ENCODE data around the gene LAMB4.
"Not testable (repeated sequence)": the region's sequence is repeated elsewhere in the genome, so short reads cannot be mapped to it uniquely, and the experiment has no call there.

DNA sequence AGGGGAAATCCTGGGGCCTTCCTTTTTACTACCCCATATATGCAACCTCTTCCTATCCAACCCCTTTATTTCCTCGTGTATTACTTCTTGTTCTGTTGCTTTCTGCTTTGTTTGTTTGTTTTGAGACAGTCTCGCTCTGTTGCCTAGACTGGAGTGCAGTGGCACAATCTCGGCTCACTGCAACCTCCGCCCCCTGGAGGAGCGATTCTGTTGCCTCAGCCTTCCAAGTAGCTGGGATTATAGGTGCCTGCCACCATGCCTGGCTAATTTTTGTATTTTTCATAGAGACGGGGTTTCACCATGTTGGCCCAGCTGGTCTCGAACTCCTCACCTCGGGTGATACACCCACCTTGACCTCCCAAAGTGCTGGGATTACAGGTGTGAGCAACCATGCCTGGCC, 96.9 kb downstream of the LAMB4 start:
- TF ChIP-seq POLR2AphosphoS5 (IDR thresholded peaks at IDR 0.05): not testable (repeated sequence)
- TF ChIP-seq, protein P1, sequence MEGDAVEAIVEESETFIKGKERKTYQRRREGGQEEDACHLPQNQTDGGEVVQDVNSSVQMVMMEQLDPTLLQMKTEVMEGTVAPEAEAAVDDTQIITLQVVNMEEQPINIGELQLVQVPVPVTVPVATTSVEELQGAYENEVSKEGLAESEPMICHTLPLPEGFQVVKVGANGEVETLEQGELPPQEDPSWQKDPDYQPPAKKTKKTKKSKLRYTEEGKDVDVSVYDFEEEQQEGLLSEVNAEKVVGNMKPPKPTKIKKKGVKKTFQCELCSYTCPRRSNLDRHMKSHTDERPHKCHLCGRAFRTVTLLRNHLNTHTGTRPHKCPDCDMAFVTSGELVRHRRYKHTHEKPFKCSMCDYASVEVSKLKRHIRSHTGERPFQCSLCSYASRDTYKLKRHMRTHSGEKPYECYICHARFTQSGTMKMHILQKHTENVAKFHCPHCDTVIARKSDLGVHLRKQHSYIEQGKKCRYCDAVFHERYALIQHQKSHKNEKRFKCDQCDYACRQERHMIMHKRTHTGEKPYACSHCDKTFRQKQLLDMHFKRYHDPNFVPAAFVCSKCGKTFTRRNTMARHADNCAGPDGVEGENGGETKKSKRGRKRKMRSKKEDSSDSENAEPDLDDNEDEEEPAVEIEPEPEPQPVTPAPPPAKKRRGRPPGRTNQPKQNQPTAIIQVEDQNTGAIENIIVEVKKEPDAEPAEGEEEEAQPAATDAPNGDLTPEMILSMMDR (IDR thresholded peaks at IDR 0.05): not testable (repeated sequence)

All from prostate gland (tissue), 2 donors.